PFSK-1 (cell line): ENCODE results near the gene CDK15.

Experiments used
- FOXP2 ChIP-seq: optimal IDR thresholded peaks from 2 replicates; pipeline ENCODE3; 2011; ENCODE audit warnings: borderline replicate concordance, control low read depth, inconsistent platforms; ENCODE audit not compliant: insufficient read depth; ENCODE audit errors: extremely low read length, extremely low read depth
- POLR2AphosphoS5 ChIP-seq: IDR thresholded peaks from 2 replicates; pipeline ENCODE4 v1.6.1; 2012; ENCODE audit warnings: low read depth, mild to moderate bottlenecking, control low read depth, low read length, moderate library complexity
- SIN3A ChIP-seq: IDR thresholded peaks from 2 replicates; pipeline ENCODE4 v1.6.1; 2012; ENCODE audit warnings: mild to moderate bottlenecking, low read length, moderate library complexity, borderline replicate concordance; ENCODE audit not compliant: insufficient read depth
- TAF1 ChIP-seq: IDR thresholded peaks from 2 replicates; pipeline ENCODE4 v1.6.1; 2012; ENCODE audit warnings: low read length, control low read depth, borderline replicate concordance; ENCODE audit not compliant: insufficient read depth
- TF ChIP-seq, protein P1 (sequence below), 2 experiments: IDR thresholded peaks; 2 replicates each; pipeline versions ENCODE4 v1.6.1 to v1.8.0; 2011 to 2012; ENCODE audit warnings: low read depth in 2 of 2, low read length in 2 of 2, control low read depth in 1 of 2, inconsistent platforms in 1 of 2, mild to moderate bottlenecking in 1 of 2, moderate library complexity in 1 of 2; ENCODE audit not compliant: insufficient read depth in 1 of 2

The CDK15 gene

DNA sequence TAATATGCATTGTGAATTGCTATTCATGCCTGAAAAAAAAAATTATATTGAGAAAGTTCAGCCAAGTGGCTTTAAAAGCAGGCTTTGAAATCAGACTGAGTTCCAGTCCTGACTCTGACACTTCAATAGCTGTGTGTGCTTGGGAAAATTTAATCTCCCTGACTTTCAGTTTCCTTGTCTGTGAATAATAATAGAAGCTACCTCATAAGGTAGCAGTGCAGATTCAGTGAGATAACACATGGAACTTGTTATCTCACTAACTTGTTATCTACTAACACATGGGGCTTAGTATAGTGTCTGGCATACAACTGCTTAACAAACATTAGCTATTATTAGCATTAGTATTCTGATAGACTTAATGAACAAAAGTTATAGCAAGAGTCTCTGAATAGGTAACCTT is 40.5 kb upstream of the CDK15 start:
- TF ChIP-seq FOXP2 (no peak), TAF1 (no peak), POLR2AphosphoS5 (no peak), SIN3A (no peak)
- TF ChIP-seq, protein P1, sequence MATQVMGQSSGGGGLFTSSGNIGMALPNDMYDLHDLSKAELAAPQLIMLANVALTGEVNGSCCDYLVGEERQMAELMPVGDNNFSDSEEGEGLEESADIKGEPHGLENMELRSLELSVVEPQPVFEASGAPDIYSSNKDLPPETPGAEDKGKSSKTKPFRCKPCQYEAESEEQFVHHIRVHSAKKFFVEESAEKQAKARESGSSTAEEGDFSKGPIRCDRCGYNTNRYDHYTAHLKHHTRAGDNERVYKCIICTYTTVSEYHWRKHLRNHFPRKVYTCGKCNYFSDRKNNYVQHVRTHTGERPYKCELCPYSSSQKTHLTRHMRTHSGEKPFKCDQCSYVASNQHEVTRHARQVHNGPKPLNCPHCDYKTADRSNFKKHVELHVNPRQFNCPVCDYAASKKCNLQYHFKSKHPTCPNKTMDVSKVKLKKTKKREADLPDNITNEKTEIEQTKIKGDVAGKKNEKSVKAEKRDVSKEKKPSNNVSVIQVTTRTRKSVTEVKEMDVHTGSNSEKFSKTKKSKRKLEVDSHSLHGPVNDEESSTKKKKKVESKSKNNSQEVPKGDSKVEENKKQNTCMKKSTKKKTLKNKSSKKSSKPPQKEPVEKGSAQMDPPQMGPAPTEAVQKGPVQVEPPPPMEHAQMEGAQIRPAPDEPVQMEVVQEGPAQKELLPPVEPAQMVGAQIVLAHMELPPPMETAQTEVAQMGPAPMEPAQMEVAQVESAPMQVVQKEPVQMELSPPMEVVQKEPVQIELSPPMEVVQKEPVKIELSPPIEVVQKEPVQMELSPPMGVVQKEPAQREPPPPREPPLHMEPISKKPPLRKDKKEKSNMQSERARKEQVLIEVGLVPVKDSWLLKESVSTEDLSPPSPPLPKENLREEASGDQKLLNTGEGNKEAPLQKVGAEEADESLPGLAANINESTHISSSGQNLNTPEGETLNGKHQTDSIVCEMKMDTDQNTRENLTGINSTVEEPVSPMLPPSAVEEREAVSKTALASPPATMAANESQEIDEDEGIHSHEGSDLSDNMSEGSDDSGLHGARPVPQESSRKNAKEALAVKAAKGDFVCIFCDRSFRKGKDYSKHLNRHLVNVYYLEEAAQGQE (IDR thresholded peaks at IDR 0.05; ENCODE audit: insufficient read depth in 1 of 2, low read depth in 2 of 2, low read length in 2 of 2), result no peak

DNA sequence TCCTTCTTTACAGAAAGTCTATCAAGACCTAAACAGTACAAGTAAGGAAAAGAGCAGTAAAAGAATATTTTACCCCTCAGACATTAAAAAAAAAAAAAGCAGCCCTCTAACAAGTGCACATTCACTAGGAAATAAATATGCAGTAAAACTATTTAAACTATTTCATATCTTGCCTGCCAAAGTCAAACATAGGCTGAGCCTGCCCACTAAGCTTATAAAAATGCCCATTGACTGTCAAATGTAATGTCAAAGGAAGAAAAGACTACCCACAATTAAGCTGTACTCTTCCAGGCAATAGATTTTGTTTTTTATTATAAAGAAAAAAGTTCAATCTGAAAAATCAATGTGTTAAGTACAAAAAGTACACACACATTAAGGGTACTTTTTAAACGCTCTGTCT is 37.4 kb upstream of the CDK15 start:
- TF ChIP-seq POLR2AphosphoS5, result no peak
- TF ChIP-seq, protein P1 (IDR thresholded peaks at IDR 0.05; ENCODE audit: insufficient read depth in 1 of 2, low read depth in 2 of 2, low read length in 2 of 2), result no peak
- TF ChIP-seq SIN3A, result no peak
- TF ChIP-seq TAF1, result no peak
- TF ChIP-seq FOXP2, result no peak

DNA sequence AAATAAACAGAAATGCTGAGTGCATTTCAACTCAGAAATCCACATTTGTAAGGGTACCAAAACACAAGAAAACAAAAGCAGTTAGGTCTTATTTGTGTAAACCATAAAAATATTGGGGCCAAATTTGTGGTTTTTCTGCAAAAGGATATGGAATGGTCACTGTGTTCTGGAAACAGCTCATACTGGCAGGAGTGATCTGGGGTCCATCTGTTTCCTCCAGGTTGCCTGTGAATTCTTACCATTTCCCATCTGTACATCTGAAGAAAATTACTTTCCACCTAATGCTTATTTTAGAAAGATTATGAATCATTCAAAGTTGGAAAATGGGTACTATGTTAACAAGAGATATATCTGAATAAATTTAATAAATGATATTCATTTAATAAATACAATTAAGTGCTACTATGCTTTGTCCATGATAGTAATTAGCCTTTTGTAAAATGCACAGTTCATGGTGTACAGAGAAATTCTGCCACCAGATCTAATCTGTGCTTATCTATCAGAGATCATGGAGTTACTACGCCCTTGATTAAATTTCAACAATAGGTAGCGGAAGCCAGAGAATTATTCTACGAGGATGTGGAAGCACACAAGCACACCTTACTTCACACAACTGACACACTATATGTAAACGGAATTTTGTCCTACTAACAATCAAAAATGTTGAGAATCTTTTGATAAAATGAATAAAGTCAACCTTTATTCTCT is 36.5 kb upstream of the CDK15 start:
- TF ChIP-seq POLR2AphosphoS5 (no peak), TAF1 (no peak), SIN3A (no peak), FOXP2 (no peak)
- TF ChIP-seq, protein P1 (IDR thresholded peaks at IDR 0.05; ENCODE audit: insufficient read depth in 1 of 2, low read depth in 2 of 2, low read length in 2 of 2), result no peak

DNA sequence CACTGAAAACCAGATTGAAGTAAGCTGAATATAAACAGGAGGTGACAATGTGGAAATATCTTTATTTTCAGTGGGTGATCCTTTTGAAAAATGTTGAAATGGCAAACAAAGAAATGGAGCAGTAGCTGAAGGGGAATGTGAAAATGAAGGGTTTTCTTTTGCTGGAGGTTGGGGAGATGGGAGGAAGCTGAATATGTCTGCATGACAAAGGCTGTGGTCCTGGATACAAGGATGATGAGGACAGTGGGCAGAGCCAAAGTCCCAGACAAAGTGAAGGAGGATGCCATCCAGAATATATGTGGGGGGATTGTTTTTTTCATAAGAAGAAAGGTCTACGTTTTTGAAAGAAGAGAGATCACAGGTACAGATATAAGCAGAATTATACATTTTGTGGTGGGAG is 32.3 kb upstream of the CDK15 start:
- TF ChIP-seq TAF1, result no peak
- TF ChIP-seq FOXP2, result no peak
- TF ChIP-seq, protein P1 (IDR thresholded peaks at IDR 0.05; ENCODE audit: insufficient read depth in 1 of 2, low read depth in 2 of 2, low read length in 2 of 2), result no peak
- TF ChIP-seq POLR2AphosphoS5, result no peak
- no peak for TF ChIP-seq SIN3A

DNA sequence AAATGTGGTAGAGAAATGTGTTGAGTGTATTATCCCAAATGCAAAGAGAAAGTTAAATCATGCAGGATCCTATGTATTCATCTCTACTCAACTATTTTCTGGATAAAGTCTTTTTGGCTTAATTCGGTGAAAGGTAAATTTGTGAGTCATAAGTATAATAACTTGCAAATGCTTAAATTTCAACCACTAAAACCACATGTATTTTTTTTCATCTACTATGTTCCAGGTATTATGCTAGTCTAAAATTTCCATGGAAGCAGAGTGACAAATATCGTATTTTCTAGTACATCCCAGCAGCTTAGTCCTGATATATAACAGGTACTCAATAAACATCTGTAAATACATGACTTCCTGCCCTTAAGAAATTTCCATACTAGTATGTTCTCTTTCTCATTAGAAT is 31.8 kb upstream of the CDK15 start:
- TF ChIP-seq POLR2AphosphoS5, result no peak
- no peak for TF ChIP-seq SIN3A
- TF ChIP-seq FOXP2, result no peak
- no peak for TF ChIP-seq TAF1
- TF ChIP-seq, protein P1 (IDR thresholded peaks at IDR 0.05; ENCODE audit: insufficient read depth in 1 of 2, low read depth in 2 of 2, low read length in 2 of 2), result no peak
